ENCODE data around the gene CERK. TPM values are rescaled to one million over a fixed set of nuclear protein-coding genes. Genes with fewer than 3 reads are reported as not detected.
"Not testable (repeated sequence)": the region's sequence is repeated elsewhere in the genome, so short reads cannot be mapped to it uniquely, and the experiment has no call there.

CERK gene
- total RNA-seq, 1 experiment from 2014 or later: 30.1 TPM

DNA sequence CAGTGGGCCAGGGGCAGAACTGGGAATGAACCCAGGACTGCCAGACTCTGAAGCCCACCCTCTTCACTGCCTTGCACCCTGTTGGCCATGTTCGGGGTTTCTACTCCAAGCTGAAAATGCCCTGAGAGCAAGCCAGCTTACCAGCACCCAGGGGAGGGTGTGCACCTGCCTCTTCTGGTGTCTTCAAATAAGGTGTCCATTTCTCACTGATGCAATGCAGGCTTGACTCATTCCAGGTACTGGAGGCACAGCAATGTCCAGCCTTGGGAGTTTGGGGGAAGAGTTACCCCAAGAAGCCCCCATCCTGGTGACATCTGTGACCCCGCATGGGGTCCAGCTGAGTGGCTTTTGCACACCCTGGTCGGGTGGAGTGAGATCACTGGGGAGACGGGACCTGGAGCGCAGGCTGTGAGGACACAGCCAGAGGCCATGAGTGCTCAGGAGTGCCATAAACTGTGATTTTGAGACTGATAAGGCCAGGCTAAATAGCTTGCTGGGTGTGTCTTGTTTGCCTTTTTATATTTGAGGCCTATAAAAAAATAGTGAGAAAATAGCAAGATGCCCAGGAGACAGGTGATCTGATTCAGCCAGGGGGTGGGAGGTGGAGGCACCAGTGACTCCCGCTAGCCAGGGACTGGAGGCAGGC, 4.6 kb upstream of the CERK start:
- Histone ChIP-seq H3K9me3 (no peaks in the 10 kb centered on the region), H3K36me3 (no peaks in the 10 kb centered on the region), H3K4me3 (no peak overlapping the region), H3K27me3 (no peaks in the 10 kb centered on the region)
- no peak for DNase-seq

- no peak overlapping the region for H3K4me3 ChIP-seq
- DNase-seq: no peak
- no peaks in the 10 kb centered on the region for H3K27me3 ChIP-seq
- H3K36me3 ChIP-seq: no peaks in the 10 kb centered on the region
- H3K9me3 ChIP-seq: no peaks in the 10 kb centered on the region
Observed at GRCh38 chr22:46741974-46742519, 4.0 kb upstream of the CERK start.

GRCh38 chr22:46740910-46741780, 3.1 kb upstream of the CERK start:
- Histone ChIP-seq H3K9me3 (no peaks in the 10 kb centered on the region), H3K36me3 (no peaks in the 10 kb centered on the region), H3K27me3 (no peaks in the 10 kb centered on the region), H3K4me3 (no peak overlapping the region)
- DNase-seq: no peak

DNA sequence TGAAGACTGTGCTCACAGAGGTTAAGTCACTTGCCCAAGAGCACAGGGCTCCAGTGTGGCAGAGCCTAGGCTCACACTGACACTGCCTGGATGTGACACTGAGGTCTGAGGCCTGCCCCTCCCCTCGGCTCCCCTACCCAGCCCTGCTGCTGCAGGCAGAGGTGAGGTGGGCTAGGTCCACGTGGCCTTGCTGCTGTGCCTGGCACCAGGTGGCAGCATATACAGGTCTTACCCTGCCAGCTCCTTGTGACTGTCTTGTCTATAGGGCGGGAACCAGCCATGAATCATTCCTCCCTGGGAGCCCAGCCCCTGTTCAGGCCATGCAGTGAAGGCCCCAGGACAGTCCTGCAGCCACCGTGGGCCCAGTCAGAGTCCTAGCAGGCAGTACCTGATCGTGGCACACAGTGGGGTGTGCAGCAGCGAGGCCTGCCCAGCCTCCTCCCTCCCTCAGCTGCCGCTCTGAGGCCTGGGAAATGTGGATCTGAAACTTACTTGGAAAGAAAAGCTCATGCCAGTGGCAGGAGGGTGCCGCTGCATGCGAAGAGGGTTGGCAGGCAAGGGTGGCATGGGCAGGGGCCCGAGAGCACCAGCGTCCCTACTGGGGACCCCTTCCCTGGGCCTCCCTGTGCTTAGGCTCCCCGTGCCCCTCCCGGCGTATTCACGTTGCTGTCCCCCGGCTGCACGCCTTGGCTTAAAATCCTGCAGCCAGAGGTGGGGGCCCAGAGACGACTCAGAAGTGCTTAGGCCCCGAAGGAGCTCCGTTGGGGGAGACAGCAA, 1.2 kb upstream of the CERK start:
- Histone ChIP-seq H3K27me3 (no peaks in the 10 kb centered on the region), H3K36me3 (no peaks in the 10 kb centered on the region; the same call in 1 of the 2 replicates)
- DNase-seq: peak; percentile 86

GRCh38 chr22:46738647-46739093, 618 bp upstream of the CERK start:
- no peaks in the 10 kb centered on the region; the same call in 1 of the 2 replicates for H3K36me3 ChIP-seq
- H3K27me3 ChIP-seq: no peaks in the 10 kb centered on the region
- peak; percentile 21 for DNase-seq
- H3K4me3 ChIP-seq: peak overlapping the region; percentile 68
- no peaks in the 10 kb centered on the region for H3K9me3 ChIP-seq

More for the DNA sequence above, 1.2 kb upstream of the CERK start:
- H3K9me3 ChIP-seq: no peaks in the 10 kb centered on the region
- H3K4me3 ChIP-seq: peak overlapping the region; percentile 68

DNA sequence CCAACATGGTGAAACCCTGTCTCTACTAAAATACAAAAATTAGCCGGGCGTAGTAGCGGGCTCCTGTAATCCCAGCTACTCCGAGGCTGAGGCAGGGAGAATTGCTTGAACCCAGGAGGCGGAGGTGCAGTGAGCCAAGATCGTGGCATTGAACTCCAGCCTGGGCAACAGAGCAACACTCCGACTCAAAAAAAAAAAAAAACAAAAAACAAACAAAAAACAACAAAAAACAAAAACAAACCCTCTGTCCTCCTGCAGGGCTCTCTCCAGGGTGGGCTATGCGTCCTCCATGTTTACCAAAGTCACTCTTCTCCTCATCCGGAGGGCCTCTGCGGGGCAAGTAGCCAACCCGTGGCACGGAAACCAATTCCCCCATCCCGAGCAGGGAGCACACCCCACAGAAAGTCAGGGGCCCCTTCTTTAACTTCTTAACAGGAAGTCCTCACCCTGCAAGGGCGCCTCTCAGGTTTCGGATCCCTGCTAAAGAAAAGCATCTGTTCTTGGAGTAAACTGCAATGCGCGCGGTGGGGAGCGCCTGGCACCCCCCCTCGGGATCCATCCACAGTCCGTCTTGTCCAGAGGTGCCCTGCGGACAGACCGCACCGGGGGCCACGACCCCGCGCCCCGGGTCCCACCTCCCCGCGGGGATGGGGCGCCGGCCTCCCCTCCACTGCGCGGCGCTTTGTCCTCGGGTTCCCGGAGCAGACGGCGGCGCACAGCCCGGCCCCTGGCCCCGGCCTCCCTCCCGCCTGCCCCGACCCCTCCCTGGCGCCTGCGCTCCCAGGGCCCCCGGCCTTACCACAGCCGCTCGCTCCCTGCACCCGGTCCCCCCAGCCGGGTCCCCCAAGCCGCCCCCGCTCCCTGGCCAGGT, 712 bp downstream of the CERK start:
- DNase-seq: peak; percentile 30
- Histone ChIP-seq H3K4me3 (peak overlapping the region; percentile 68), H3K9me3 (no peaks in the 10 kb centered on the region), H3K27me3 (no peaks in the 10 kb centered on the region), H3K36me3 (no peaks in the 10 kb centered on the region; the same call in 1 of the 2 replicates)

DNA sequence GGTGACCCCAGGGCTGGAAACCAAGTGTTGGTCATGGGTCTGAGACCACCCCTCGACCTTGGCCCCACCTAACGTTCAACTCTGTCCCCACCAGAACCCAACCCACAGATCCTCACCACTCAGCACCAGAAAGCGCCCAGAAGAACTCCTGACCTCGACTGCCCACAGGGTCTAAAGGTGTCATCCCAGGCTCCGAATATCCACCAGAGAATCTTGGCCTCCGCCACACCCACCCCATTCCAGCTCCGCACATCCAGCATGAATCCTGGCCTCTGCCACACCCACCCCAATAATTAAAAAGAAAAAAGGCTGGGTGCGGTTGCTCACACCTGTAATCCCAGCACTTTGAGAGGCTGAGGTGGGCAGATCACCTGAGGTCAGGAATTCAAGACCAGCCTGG, 1.3 kb downstream of the CERK start:
- H3K4me3 ChIP-seq: peak overlapping the region; percentile 68
- no peaks in the 10 kb centered on the region; the same call in none of the 2 replicates for H3K36me3 ChIP-seq
- DNase-seq: no peak
- no peaks in the 10 kb centered on the region for H3K9me3 ChIP-seq
- H3K27me3 ChIP-seq: no peaks in the 10 kb centered on the region

DNA sequence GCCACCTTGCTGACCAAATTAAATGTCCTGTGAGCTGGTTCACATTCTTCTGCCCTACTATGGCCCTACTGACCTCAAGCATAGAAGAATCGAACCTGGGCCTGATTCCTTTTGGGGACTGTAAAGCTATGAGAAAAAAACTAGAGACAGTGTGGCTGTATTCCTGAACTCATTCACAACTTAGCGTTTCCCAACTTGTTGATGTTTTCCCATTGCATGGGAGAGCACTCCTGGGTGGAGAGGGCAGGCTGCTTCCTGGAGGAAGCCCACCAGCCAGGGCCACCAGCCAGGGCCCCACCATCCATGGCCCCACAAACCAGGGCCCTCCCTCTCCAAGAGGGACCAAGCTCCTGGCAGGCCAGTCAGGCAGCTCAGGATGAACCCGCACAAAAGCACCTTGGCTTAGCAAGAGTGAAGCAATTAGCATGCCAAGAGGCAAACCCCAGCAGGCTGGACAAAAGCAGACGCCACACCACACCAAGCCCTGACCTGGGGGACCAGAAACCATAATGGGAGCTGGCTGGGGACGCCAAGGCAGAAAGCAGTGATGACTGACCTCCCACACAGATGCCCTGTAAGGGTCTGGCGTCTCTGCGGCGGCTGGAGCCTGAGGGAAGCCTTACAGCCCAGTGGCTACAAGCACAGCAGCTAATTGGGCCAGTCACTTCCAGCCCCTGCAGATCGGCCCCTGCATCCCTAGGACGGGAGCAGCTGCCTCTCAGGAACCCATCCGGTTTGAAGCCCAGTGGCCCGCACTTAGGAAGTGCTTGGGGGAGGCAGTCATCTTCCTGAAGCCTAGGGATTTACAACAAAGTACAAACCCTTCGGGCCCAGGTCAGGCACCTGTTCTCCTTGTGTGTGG, 2.1 kb downstream of the CERK start:
- Histone ChIP-seq H3K9me3 (no peaks in the 10 kb centered on the region), H3K4me3 (no peak overlapping the region), H3K27me3 (no peaks in the 10 kb centered on the region), H3K36me3 (no peaks in the 10 kb centered on the region; the same call in none of the 2 replicates)
- no peak for DNase-seq

- H3K4me3 ChIP-seq: no peak overlapping the region
- no peak for DNase-seq
Observed at GRCh38 chr22:46734830-46735453, 3.1 kb downstream of the CERK start.

DNA sequence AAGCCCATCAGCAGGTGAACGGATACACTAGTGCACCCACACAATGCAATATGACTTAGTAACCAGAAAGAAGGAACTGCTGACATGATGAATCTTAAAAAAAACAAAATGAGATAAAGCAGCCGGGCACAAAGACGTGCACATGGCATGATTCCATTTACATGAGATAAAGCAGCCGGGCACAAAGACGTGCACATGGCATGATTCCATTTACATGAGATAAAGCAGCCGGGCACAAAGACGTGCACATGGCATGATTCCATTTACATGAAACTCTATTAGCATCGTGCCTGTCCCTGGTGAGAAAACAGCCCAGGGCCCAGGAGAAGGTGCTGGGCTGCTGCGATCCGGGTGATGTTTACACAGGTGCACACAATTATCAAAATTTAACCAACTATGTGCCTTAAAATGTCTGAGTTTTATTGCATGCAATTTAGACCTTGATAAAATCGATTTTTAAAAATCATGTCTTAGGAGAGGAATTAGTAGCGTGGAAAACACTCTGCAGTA, 3.8 kb downstream of the CERK start:
- H3K4me3 ChIP-seq, H3K36me3 ChIP-seq, DNase-seq, H3K9me3 ChIP-seq, H3K27me3 ChIP-seq: not testable (repeated sequence)

More at GRCh38 chr22:46734830-46735453, 3.1 kb downstream of the CERK start:
- H3K27me3 ChIP-seq: no peaks in the 10 kb centered on the region
- H3K9me3 ChIP-seq: no peaks in the 10 kb centered on the region
- no peaks in the 10 kb centered on the region; the same call in none of the 2 replicates for H3K36me3 ChIP-seq

GRCh38 chr22:46732513-46732912, 5.5 kb downstream of the CERK start:
- DNase-seq: no peak
- no peak overlapping the region for H3K4me3 ChIP-seq
- no peaks in the 10 kb centered on the region for H3K27me3 ChIP-seq
- no peaks in the 10 kb centered on the region for H3K9me3 ChIP-seq
- H3K36me3 ChIP-seq: no peaks in the 10 kb centered on the region; the same call in none of the 2 replicates

GRCh38 chr22:46732041-46732379, 6.0 kb downstream of the CERK start:
- H3K9me3 ChIP-seq: no peaks in the 10 kb centered on the region
- no peak for DNase-seq
- H3K36me3 ChIP-seq: no peaks in the 10 kb centered on the region; the same call in none of the 2 replicates
- H3K27me3 ChIP-seq: no peaks in the 10 kb centered on the region
- H3K4me3 ChIP-seq: no peak overlapping the region

GRCh38 chr22:46731246-46732040, 6.6 kb downstream of the CERK start:
- no peak for DNase-seq
- H3K4me3 ChIP-seq: no peak overlapping the region

More at GRCh38 chr22:46731246-46732040, 6.6 kb downstream of the CERK start:
- H3K9me3 ChIP-seq: no peaks in the 10 kb centered on the region
- no peaks in the 10 kb centered on the region for H3K27me3 ChIP-seq
- H3K36me3 ChIP-seq: no peaks in the 10 kb centered on the region; the same call in none of the 2 replicates

All from MG63 (cell line).